ENCODE results near the gene NAP1L4.

DNA sequence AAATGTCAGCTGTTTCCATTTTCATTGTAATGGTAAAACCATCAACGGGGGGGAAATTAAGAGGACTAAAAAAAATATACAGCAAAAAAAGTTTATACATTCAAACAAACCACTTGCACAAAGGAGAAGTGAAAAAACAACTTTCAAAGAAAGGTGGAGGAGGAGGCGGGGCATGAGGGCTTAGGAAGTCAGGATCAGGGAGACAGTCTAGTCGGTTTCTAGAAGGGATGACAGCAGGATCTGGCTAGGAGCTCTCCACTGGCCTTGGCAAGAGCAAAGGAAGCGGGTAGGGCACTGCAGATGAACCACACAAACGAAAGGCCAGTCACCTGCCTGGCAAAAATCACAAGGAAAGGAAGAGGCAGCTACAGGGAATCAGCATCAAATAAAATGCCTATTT lies 31.0 kb downstream of the NAP1L4 start:
- TF ChIP-seq, protein P1, sequence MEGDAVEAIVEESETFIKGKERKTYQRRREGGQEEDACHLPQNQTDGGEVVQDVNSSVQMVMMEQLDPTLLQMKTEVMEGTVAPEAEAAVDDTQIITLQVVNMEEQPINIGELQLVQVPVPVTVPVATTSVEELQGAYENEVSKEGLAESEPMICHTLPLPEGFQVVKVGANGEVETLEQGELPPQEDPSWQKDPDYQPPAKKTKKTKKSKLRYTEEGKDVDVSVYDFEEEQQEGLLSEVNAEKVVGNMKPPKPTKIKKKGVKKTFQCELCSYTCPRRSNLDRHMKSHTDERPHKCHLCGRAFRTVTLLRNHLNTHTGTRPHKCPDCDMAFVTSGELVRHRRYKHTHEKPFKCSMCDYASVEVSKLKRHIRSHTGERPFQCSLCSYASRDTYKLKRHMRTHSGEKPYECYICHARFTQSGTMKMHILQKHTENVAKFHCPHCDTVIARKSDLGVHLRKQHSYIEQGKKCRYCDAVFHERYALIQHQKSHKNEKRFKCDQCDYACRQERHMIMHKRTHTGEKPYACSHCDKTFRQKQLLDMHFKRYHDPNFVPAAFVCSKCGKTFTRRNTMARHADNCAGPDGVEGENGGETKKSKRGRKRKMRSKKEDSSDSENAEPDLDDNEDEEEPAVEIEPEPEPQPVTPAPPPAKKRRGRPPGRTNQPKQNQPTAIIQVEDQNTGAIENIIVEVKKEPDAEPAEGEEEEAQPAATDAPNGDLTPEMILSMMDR (conservative IDR thresholded peaks at IDR 0.05; ENCODE audit: low read depth, low read length), result no peak
- no peak for TF ChIP-seq POLR2A (IDR thresholded peaks at IDR 0.05; ENCODE audit: low read depth, low read length)
- no peak for TF ChIP-seq RCOR1 (IDR thresholded peaks at IDR 0.05; ENCODE audit: insufficient replicate concordance, low read length)
- no peak for TF ChIP-seq MXI1 (IDR thresholded peaks at IDR 0.05; ENCODE audit: borderline replicate concordance, low read depth, low read length)

Data from IMR-90 (cell line).